Measurements from ENCODE around the gene TINCR.
"Not testable (repeated sequence)": the region's sequence is repeated elsewhere in the genome, so short reads cannot be mapped to it uniquely, and the experiment has no call there.

Gene TINCR

DNA sequence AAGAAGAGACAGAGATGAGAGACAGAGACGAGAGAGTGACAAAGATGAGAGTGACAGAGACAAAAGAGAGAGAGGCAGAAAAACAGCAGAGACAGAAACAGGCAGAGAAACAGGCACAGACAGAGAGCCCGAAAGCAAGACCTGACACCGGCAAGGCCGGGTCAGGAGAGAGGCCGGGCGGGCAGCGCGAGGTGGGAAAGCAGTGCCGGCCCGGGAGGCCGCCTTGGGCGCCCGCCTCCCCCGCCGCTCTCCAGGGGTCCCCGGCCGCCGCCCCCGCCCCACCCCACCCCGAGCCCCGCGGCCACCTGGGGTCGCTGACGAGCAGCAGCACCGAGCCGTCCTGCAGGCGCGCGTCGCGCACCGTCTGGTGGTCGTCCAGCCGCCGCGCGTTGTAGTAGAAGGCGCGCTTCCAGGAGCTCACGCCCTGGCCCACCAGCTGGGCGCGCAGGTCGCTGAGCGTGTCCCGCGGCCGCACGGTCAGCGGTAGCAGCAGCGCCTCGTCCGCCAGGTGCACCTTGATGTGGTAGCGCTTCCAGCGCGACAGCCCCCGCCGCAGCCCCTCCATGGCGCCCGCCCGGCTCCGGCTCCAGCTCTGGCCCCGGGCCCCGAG, at the start of gene TINCR:
TINCR (minus strand) TSS at position 594 of the 610 bp plus-strand sequence.
- H3K36me3 ChIP-seq (ENCODE audit: control insufficient read depth, insufficient read depth, low read length), result no peaks in the 10 kb centered on the region
- peaks cover 12% of the 10 kb centered on the region for H3K27me3 ChIP-seq (ENCODE audit: control insufficient read depth, insufficient read depth, low read length)
- no peak within 1 kb of the TSS for H3K9ac ChIP-seq (ENCODE audit: low read length)
- H3K4me1 ChIP-seq (ENCODE audit: control insufficient read depth, insufficient read depth, low read length), result no peaks in the 10 kb centered on the region
- no peak within 1 kb of the TSS for H3K27ac ChIP-seq (ENCODE audit: low read depth, low read length)
- H3K4me3 ChIP-seq (ENCODE audit: low read length), result peak within 1 kb of the TSS; percentile 41

DNA sequence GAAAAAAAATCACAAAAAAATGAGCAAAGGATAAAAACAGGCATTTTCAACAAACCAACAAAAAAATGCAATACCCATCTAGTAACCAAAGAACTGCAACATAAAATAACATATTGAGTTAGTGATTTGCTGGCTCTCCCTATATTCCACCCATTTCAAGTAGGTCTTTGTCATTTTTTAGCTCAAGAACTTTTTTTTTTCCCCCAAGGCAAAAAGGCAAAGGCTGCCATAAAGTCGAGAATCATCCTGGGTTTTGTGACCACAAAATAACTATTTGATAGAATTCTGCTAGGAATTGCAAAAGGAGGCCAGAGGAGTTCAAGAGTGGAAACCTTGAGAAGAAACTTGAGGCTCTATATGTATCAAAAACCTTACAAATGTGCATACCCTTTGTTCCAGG, 49.3 kb upstream of the TINCR start:
- Histone ChIP-seq H3K36me3 (ENCODE audit: control insufficient read depth, insufficient read depth, low read length) (peaks cover 41% of the 10 kb centered on the region), H3K27ac (ENCODE audit: low read depth, low read length) (no peak overlapping the region), H3K9ac (ENCODE audit: low read length) (no peak overlapping the region), H3K4me1 (ENCODE audit: control insufficient read depth, insufficient read depth, low read length) (peaks cover 16% of the 10 kb centered on the region), H3K27me3 (ENCODE audit: control insufficient read depth, insufficient read depth, low read length) (no peaks in the 10 kb centered on the region), H3K4me3 (ENCODE audit: low read length) (no peak overlapping the region)

DNA sequence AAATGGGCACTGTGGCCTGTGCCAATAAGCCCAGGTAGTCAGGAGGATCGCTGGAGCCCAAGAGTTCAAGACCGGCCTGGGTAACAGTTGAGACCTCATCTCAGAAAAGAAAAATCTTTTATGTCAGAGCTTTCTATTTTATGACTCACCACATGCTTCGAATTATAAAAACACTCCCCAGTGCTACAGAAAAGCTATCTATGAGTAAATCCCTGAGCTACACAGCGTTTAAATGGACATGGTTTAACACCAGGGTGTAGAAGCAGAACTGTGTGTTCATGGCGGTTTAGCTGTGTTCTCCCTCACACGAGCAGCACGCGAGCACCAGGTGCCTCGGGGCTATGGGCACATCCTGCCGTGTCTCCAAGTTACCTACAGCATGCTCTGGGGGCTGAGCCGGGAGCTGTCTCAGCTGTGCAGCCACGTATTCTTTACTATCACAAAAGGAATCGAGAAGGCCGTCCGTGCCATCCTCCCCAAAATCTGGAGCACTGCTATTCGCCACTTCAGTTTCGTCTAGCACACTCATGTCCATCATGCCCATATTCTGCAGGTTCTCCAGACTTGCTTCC, 48.1 kb upstream of the TINCR start:
- Histone ChIP-seq H3K27ac (ENCODE audit: low read depth, low read length) (no peak overlapping the region), H3K9ac (ENCODE audit: low read length) (no peak overlapping the region), H3K4me3 (ENCODE audit: low read length) (no peak overlapping the region), H3K27me3 (ENCODE audit: control insufficient read depth, insufficient read depth, low read length) (no peaks in the 10 kb centered on the region), H3K4me1 (ENCODE audit: control insufficient read depth, insufficient read depth, low read length) (peaks cover 6% of the 10 kb centered on the region), H3K36me3 (ENCODE audit: control insufficient read depth, insufficient read depth, low read length) (peaks cover 42% of the 10 kb centered on the region)

DNA sequence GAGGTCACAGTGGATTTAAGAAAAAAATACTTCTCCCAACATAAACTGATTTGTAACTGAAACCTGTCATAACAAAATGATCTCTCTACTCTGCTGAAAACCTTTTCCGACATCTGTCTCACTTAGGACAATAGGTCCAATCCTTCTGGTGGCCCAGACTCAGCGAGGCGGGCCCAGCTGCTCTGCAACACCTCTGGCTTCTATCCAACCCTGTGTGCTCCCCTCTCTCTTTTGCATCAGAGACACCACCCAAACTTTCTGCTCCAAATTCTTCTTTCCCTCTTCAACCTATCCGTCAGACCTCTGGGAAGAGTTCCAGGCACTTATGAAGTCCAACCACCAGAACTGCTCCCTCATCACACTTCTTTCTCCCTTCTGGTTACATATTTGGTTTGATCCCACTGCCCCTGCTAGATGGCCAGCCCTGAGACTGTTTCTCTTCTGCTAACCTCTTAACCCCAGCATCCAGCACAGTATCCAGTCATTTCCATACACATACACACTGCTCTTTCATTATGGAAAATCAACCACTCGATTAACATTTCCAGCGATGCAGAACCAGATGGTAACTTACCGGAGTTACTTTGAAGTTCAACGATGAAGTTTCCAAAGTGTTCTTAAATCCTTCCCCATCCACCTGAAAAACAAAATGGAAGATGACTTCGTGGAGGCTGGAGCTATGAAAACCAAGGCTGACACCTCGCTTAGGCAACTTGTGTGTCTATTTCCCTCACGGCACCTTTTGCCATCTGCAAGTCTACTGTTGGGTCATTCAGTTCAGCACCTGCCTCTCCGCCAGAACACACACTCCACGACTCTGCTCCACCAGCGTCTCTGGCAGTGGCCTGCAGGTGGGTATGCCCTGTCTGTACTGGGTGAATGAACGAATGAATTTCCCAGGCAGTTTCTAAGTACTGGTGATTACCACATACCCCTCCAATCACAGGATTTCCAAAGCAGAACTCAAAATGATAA, 45.4 kb upstream of the TINCR start:
- no peak overlapping the region for H3K4me3 ChIP-seq (ENCODE audit: low read length)
- H3K36me3 ChIP-seq (ENCODE audit: control insufficient read depth, insufficient read depth, low read length), result peaks cover 51% of the 10 kb centered on the region
- H3K27me3 ChIP-seq (ENCODE audit: control insufficient read depth, insufficient read depth, low read length), result no peaks in the 10 kb centered on the region
- no peaks in the 10 kb centered on the region for H3K4me1 ChIP-seq (ENCODE audit: control insufficient read depth, insufficient read depth, low read length)
- no peak overlapping the region for H3K27ac ChIP-seq (ENCODE audit: low read depth, low read length)
- no peak overlapping the region for H3K9ac ChIP-seq (ENCODE audit: low read length)

DNA sequence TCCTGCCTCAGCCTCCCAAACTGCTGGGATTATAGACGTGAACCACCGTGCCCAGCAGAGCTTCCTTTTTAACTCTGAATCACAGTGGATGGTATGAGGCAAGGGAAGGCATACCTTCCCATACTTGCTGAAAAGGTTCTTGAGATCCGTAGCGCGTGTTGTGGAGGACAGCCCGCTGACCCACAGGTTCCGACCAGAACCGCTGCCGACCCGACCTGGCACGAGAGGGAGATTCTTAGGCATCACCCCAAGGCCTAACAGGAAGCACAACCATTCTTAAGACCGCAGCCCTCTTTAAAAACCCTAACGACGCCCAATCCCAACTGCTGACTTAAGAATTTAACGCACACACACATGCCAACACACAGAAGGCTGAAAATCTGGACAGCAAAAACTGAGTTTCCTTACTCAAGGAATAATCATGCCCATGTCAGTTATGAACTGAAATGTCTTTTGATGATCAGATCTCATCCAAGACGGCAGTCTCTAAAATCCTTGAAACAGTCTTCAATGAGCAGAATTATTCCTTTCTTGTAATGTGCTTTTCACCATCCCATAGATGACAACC, 42.2 kb upstream of the TINCR start:
- no peak overlapping the region for H3K4me3 ChIP-seq (ENCODE audit: low read length)
- H3K36me3 ChIP-seq (ENCODE audit: control insufficient read depth, insufficient read depth, low read length), result peaks cover 49% of the 10 kb centered on the region
- H3K4me1 ChIP-seq (ENCODE audit: control insufficient read depth, insufficient read depth, low read length), result no peaks in the 10 kb centered on the region
- no peak overlapping the region for H3K9ac ChIP-seq (ENCODE audit: low read length)
- H3K27ac ChIP-seq (ENCODE audit: low read depth, low read length), result no peak overlapping the region
- no peaks in the 10 kb centered on the region for H3K27me3 ChIP-seq (ENCODE audit: control insufficient read depth, insufficient read depth, low read length)

DNA sequence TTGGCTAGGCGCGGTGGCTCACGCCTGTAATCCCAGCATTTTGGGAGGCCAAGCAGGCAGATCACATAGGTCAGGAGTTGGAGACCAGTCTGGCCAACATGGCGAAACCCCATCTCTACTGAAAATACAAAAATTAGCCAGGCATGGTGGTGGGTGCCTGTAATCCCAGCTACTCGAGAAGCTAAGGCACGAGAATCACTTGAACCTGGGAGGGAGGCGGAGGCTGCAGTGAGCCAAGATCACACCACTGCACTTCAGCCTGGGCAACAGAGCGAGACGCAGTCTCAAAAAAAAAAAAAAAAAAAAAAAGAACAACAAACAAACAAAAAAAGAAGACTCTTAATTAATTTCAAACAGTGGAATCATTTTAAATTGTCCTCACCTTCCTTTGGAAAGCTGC, 41.0 kb upstream of the TINCR start:
- H3K27me3 ChIP-seq (ENCODE audit: control insufficient read depth, insufficient read depth, low read length); H3K9ac ChIP-seq (ENCODE audit: low read length); H3K4me3 ChIP-seq (ENCODE audit: low read length); H3K27ac ChIP-seq (ENCODE audit: low read depth, low read length); H3K4me1 ChIP-seq (ENCODE audit: control insufficient read depth, insufficient read depth, low read length): not testable (repeated sequence)
- H3K36me3 ChIP-seq (ENCODE audit: control insufficient read depth, insufficient read depth, low read length), result peaks cover 44% of the 10 kb centered on the region

DNA sequence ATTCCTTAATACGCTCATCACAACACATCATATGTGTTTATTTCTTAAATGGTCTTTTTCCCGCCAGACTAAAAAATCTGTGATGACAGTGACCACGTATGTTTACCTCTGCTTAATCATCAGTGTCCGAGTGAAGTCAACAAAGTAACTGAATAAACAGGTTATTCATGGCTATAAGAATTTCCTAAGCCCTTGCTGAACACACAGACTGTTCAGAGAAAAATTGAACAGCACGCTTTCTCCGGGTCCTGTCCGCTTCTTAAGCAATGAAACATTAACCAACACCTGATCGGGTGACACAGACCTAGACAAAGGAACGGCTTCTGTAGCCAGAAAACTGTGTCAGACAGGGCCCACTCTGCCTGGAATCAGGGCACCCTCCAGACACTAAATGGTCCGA, 40.5 kb upstream of the TINCR start:
- H3K27ac ChIP-seq (ENCODE audit: low read depth, low read length), result no peak overlapping the region
- no peaks in the 10 kb centered on the region for H3K4me1 ChIP-seq (ENCODE audit: control insufficient read depth, insufficient read depth, low read length)
- no peaks in the 10 kb centered on the region for H3K27me3 ChIP-seq (ENCODE audit: control insufficient read depth, insufficient read depth, low read length)
- H3K9ac ChIP-seq (ENCODE audit: low read length), result no peak overlapping the region
- peaks cover 43% of the 10 kb centered on the region for H3K36me3 ChIP-seq (ENCODE audit: control insufficient read depth, insufficient read depth, low read length)
- no peak overlapping the region for H3K4me3 ChIP-seq (ENCODE audit: low read length)

DNA sequence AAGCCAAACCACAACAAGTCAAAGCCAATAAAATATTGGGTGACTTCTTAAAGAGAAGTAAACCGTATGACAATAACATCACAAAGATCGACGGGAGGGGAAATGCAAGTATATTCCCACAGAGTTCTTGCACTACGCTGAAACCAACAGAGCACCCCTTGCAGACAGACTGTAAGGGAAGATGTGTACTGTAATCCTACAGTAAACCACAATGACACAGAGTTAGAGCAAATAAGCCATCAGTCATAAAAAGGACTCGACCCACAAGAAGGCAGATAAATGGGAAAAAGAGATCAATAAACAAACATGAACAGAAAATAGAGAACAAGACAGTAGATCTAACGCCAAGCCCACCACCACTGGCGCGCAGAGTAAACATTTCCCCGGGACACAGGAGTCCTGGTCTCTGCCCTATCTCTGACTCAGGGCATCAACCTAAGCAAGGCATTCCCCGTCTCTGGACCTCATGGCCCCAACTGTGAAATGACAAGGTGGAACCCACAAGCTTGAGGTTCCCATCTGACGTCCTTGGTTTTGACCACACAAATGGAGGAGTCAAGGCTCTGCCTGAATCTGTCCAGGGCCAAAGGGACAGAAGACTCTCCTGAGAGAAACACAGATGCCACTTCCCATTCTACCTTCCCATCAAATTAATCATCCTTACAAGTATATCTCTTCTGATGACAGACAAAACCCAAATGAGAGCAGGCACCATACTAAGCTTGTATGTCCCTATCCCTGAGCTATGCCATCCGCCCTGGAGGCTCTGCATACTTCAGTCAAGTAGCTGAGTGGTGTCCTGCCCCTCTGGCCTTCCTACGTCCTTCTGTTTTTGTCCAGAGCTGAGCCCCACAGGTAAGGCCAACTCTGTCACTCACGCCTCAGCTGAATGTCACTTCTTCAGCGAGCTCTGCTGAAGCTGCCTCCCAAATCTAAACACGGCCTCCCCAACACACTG, 39.8 kb upstream of the TINCR start:
- no peak overlapping the region for H3K9ac ChIP-seq (ENCODE audit: low read length)
- no peak overlapping the region for H3K4me3 ChIP-seq (ENCODE audit: low read length)
- H3K27ac ChIP-seq (ENCODE audit: low read depth, low read length), result no peak overlapping the region
- no peaks in the 10 kb centered on the region for H3K27me3 ChIP-seq (ENCODE audit: control insufficient read depth, insufficient read depth, low read length)
- peaks cover 36% of the 10 kb centered on the region for H3K36me3 ChIP-seq (ENCODE audit: control insufficient read depth, insufficient read depth, low read length)
- no peaks in the 10 kb centered on the region for H3K4me1 ChIP-seq (ENCODE audit: control insufficient read depth, insufficient read depth, low read length)

DNA sequence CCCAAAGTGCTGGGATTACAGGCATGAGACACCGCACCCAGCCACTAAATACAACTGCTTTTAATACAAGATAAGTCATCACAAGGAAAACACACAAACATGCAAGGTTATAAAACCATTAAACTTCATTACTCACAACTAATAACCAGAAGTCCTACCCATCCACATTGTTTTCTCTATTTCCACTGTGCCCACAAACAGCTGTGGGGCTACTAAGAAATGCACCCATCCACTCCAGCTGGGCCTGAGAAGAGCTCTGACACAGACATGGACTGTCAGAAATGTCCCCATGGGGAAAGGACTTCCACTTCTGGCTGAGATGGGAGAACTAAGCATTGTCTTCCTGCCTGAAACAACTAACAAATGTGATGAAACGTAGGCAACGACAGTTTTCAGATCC, 37.6 kb upstream of the TINCR start:
- no peak overlapping the region for H3K4me3 ChIP-seq (ENCODE audit: low read length)
- H3K27me3 ChIP-seq (ENCODE audit: control insufficient read depth, insufficient read depth, low read length), result no peaks in the 10 kb centered on the region
- peaks cover 29% of the 10 kb centered on the region for H3K36me3 ChIP-seq (ENCODE audit: control insufficient read depth, insufficient read depth, low read length)
- H3K4me1 ChIP-seq (ENCODE audit: control insufficient read depth, insufficient read depth, low read length), result no peaks in the 10 kb centered on the region
- no peak overlapping the region for H3K27ac ChIP-seq (ENCODE audit: low read depth, low read length)
- no peak overlapping the region for H3K9ac ChIP-seq (ENCODE audit: low read length)

DNA sequence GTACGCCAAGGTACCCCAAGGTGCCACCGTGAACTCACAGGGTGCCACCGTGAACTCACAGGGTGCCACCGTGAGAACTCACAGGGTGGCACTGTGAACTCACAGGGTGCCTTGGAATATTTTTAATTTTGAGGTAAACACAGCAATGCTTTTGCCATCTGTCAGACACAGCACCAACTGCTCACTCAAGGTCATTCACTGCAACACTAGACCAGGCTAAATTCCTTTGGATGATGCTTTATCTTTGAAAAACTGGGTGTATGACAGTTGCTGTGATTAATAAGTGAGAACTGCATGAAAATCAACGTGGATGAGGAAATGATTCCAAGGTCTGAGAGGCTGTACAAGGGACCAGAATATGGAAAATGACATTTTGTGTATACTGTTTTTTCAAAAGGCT, 35.9 kb upstream of the TINCR start:
- no peak overlapping the region for H3K27ac ChIP-seq (ENCODE audit: low read depth, low read length)
- no peak overlapping the region for H3K9ac ChIP-seq (ENCODE audit: low read length)
- H3K4me1 ChIP-seq (ENCODE audit: control insufficient read depth, insufficient read depth, low read length), result no peaks in the 10 kb centered on the region
- no peak overlapping the region for H3K4me3 ChIP-seq (ENCODE audit: low read length)
- H3K36me3 ChIP-seq (ENCODE audit: control insufficient read depth, insufficient read depth, low read length), result peaks cover 42% of the 10 kb centered on the region
- H3K27me3 ChIP-seq (ENCODE audit: control insufficient read depth, insufficient read depth, low read length), result no peaks in the 10 kb centered on the region

DNA sequence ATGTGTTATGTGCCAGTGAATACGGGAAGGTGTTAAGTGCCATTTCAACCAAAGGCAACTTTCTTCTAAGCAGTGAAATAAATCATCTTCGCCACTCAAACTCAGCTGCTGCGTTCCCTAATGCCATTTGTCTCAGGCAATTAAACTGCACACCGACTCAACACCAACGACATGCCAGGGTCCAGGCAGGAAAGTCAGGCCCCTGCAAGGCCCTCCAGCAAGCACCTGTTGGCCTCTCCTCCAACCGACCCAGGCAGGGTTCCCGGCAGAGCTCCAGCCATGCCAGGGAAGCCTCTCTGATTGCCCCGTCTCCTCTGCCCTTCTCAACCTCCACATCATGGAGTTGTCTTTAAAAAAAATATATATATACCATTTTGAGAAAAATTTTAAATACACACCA, 33.0 kb upstream of the TINCR start:
- H3K4me1 ChIP-seq (ENCODE audit: control insufficient read depth, insufficient read depth, low read length), result no peaks in the 10 kb centered on the region
- H3K36me3 ChIP-seq (ENCODE audit: control insufficient read depth, insufficient read depth, low read length), result peaks cover 49% of the 10 kb centered on the region
- no peaks in the 10 kb centered on the region for H3K27me3 ChIP-seq (ENCODE audit: control insufficient read depth, insufficient read depth, low read length)

More for the DNA sequence above, 33.0 kb upstream of the TINCR start:
- Histone ChIP-seq H3K4me3 (ENCODE audit: low read length) (no peak overlapping the region), H3K9ac (ENCODE audit: low read length) (no peak overlapping the region), H3K27ac (ENCODE audit: low read depth, low read length) (no peak overlapping the region)
